ENCODE results near the gene MAL.

The MAL gene

DNA sequence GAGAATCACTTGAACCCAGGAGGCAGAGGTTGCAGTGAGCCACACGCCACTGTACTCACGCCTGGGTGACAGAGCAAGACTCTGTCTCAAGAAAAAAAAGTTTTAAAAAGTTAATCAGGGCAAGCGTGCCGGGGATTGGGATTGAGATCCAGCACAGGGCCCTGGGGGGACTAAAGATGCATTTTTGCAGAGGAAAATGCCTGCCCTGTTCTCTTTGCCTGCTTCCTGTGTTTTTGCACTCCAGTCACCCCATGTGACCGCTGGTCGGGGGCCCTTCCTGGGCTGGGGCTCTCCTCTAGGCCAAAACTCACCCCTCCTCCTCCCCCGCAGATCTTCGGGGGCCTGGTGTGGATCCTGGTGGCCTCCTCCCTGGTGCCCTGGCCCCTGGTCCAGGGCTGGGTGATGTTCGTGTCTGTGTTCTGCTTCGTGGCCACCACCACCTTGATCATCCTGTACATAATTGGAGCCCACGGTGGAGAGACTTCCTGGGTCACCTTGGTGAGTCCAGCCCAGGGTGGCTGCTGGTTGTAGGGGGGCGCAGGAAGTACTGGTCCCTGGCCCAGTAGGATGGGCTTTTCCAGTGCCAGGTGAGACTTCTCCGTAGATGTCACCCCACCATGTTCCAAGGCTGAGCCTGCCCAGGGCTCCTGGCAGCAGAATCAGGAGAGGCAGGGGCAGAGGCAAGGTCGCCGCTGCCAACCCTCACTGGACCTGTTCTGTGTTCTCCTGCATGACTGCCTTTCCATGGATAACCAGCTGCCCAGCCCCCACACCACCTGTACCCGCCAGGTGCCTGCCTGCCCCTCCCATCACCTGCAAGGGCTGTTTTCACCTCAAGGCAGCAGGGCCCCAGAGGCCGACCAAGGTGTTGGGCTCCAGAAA, 22.4 kb downstream of the MAL start:
- DNase-seq, result no peak

DNA sequence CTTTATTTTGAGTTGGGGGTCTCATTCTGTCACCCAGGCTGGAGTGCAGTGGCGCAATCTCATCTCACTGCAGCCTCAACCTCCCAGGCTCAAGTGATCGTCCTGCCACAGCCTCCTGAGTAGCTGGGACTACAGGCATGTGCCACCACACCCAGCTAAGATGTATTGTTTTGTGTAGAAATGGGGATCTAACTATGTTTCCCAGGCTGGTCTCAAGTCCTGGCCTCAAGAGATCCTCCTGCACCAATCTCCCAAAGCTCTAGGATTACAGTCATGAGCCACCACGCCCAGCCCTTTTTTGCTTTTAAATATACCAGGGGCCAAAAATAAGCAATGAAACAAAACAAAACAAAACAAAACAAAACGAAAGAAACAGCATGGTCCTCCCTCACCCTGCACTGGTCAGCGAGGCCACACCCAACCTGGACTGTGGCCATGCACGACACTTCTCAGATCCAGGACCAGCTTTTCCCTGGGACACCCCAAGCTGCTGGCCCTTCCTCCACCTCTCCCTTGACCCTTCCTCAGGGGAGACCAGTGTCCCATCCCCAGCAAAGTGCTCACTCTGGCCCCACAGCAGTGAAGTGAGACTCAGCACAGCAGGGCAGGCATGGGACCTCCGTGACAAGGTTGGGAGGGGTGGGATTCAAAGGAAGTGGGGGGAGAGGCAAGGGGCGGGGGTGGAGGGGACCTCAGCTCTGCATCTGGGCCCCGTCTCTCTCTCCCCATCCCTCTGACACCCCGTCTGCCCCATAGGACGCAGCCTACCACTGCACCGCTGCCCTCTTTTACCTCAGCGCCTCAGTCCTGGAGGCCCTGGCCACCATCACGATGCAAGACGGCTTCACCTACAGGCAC, 23.5 kb downstream of the MAL start:
- no peak for DNase-seq

DNA sequence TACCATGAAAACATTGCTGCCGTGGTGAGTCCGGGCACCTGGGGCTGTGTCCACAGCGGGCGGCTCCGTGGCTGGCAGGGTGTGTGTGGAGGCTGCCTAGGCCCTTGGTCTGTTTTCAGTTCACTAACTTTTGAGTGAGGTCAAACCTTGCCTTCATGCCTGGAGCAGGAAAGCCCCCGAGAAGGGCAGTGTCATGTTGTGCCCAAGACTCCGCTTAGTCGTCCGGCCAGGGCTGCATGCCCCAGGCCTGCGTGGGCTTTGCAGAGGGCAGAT, 24.1 kb downstream of the MAL start:
- no peak for DNase-seq

DNA sequence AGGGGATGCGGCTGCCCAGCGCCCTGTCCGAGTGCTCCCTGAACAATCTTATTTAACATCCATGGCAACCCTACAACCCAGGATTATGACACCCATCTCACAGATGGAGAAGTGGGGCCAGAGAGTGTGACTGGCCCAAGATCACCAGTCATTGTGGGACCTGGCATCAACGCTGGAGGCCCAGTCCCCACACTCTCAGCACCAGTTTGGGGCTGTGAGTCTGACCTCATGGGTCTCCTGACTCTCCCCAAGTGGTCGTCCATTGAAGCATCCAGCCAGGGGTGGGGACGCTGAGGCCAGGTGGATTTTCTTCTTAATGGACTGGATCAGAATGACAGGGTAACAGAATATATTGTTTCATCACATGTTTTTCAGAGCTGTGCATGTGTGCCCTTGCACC, 24.5 kb downstream of the MAL start:
- no peak for DNase-seq

DNA sequence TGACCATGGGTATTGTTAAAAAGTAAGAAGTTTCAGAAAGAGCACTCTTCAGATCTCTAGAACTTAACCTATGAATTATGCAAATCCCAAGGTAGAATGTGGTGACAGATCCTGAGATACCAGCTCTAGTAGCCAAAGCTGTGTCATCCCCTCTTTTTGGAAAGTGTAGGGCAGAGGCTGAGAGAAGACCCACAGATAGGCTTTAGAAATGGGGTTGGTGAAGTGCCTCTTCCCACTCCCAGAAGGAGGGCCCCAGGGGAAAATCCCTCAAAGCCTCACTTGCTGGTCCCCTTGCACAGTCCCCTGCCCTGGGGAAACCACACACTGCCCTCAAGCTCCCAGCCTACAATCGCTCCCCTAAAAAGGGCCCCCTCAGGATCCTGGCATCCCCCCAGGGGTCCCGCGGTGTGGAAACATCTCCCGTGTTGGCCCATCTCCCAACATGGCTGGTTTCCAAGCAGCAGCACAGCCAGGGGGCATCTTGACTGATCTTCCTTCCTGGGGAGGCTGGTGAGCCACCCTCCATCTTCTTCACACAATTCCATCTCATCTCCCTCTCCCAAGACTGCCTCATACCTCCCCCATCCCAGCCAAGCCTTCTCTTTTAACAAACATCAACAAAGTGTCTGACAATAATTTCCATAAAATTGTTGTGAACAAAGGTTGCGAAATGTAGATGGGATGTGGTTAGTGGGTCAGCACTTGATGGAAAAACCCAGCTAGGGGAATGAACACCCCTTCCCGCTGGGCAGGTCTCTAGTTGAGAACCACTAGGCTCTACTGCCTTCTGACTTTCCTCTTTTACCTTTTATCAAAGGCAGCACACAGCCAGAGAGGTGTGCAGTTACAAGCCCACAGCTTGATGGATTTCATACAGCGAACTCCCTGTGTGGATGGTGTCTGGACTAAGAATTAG, 25.1 kb downstream of the MAL start:
- DNase-seq, result no peak

DNA sequence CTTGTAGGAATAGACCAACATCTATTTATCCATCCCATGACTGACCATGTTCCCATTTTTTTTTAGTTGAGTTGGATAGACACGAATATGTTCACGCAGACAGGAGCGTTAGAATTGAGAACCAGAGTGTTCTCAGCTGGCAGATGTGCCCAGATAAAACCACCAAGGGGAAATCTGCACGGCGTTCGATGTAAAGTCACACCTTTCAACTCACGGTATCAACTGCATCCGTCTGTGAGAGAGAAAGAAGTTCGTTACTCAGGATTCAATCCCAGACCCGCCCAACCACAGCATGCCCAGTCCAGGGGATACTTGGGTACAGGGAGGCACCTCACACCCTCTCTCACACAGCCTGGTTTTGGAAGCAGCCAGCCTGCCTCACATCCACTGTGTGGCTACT, 26.1 kb downstream of the MAL start:
- no peak for DNase-seq

DNA sequence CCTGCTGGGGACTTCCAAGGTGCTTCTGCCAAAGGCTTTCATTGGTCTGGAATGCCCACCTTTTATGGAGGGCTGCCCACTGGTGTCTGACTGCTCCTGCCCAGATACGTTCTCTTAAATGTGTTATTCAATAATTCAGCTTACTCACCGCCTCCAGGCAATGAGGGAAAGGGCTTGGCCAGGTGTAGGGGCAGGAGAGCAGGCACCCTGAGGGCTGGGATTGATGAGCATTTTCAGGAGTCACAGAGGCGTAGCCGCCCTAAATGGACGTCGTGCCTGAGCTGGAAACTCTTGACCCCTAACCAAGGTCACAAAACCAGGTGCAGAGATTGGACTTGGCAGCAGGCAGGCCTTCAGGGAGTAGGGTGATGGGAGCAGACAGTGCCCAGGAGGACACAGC, 26.8 kb downstream of the MAL start:
- DNase-seq, result no peak

DNA sequence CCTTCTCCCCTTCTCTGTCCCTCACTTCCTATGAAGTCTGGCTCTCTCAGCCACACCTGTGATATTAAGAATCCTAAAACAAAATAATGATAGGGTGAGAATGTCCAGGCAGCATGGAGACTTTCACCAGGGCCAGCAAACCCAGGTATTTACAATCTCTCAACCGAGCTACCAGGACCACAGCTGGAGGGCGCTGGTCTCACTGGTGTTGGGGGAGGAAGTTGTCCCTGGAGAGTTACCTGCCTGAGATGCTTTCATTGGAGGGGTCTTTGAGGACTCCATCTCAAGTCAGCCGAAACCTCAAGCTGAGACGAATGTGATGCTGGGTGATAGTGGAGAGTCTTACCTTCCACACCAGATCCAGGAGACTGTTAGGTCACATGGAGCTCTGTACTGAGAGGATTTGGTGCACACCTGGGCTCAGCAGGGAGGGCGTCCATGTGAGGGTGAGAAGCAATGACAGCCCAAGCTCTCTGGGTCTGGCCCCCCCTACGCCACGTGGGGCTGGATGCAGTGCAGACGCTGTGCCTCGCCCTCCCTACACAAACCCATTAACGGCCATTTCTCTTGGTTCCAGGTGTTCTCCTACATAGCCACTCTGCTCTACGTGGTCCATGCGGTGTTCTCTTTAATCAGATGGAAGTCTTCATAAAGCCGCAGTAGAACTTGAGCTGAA, 27.4 kb downstream of the MAL start:
- DNase-seq, result no peak

DNA sequence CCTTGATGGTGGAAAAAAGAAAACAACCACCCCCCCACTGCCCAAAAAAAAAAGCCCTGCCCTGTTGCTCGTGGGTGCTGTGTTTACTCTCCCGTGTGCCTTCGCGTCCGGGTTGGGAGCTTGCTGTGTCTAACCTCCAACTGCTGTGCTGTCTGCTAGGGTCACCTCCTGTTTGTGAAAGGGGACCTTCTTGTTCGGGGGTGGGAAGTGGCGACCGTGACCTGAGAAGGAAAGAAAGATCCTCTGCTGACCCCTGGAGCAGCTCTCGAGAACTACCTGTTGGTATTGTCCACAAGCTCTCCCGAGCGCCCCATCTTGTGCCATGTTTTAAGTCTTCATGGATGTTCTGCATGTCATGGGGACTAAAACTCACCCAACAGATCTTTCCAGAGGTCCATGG, 28.0 kb downstream of the MAL start:
- peak in 1 of 51 donors; percentile 21 for DNase-seq

DNA sequence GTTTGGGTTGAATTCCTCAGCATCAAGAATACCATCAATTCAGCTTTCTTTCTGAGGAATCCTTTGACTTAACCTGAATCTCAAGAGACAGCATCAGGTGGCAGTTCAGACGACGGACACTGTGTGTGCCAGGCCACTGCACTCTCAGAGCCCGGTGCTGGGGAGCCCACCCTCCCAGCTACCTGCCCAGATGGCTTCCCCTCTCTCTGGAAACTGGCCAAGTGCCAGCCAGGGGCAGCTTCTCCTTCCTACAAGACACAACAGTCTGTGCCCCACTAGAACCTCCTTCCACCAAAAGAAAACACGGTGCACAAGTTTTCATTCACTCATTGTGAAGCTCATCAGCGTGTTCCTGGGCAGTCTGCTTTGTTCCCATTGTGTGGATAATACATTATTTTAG, 28.5 kb downstream of the MAL start:
- no peak for DNase-seq

DNA sequence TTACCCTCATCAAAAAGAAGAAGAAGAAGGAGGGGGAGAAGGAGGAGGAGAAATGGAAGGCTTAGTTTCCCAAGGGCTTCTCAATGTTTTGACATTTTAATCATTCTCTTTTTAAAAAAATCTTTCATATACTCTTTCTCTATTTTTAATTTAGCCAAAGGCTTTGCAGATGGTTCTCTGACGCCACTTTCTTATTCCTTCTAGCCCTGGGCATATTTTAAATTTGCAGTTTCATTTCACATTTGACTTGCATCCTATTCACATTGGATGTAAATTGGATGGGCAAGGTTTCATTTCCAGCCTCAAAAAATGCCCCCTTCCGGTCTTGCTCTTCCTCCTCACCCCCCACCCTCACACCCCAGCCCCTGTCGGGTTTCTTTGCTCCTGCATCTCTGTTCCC, 29.8 kb downstream of the MAL start:
- no peak for DNase-seq

DNA sequence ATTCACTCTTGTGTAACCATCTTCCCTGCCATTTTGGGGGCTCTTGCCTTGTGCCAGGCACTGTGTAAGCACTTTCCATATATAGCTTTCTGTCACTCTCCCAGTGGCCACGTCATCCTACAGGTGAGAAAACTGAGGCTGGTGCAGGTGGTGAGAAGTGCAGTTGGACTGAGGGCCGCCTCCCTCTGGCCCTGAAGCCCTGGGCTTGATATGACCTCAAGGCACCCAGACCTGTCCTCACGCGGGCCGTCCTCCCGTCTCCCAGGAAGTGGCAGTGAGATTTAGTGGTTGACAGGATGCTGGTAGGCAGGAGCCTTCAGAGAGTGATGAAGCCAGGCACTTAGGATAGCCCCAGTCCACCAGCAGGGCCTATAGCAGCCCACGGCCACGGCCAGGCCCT, 30.5 kb downstream of the MAL start:
- DNase-seq, result no peak

DNA sequence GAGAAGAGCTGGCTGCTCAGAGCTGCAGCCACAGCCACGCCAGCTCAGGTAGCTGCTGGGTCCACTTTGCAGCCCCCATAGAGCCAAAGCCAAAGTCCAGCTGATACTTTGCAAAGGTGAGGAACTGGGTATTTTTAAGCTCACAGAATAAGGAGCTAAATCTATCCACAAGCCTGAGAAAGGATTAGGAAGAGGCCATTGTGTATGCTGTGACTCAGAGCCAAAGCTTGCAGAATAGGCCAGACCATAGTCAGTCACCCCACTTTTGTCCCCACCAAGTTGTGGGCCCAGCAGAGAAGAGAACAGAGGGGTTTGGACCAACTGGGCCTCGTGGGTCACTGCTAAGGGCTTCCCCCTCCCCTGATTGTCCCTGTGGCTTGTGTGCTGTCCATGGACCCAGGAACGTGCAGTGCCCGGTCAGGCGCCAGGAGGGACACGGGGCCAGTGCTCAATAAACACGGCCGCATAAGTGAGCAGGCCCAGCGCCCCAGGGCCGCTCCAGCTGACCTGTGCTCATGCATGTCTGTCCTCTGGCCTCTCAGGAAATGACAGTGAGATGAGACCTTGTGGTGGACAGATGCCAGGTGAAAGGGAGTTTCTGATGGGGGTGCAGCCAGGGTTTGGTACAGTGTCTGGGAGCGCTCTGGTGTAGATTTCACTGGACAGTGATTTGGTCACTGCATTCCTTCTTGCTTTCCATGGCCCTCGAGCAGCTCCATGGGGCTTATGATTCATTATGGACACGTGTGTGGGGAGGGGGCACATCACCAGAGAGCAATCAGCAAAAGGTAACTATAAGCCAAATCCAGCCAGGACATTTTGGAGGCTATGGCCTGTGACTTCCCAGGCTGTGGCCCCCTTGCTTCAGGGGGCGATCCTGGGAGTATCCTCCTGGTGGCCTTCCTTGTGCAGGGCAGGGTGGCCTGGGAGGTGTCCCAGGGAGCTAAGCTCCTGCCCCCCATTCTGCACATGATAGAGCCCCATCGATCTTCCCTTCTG, 31.3 kb downstream of the MAL start:
- peak in 27 of 51 donors; percentile 19 to 77 (median 47) for DNase-seq

DNA sequence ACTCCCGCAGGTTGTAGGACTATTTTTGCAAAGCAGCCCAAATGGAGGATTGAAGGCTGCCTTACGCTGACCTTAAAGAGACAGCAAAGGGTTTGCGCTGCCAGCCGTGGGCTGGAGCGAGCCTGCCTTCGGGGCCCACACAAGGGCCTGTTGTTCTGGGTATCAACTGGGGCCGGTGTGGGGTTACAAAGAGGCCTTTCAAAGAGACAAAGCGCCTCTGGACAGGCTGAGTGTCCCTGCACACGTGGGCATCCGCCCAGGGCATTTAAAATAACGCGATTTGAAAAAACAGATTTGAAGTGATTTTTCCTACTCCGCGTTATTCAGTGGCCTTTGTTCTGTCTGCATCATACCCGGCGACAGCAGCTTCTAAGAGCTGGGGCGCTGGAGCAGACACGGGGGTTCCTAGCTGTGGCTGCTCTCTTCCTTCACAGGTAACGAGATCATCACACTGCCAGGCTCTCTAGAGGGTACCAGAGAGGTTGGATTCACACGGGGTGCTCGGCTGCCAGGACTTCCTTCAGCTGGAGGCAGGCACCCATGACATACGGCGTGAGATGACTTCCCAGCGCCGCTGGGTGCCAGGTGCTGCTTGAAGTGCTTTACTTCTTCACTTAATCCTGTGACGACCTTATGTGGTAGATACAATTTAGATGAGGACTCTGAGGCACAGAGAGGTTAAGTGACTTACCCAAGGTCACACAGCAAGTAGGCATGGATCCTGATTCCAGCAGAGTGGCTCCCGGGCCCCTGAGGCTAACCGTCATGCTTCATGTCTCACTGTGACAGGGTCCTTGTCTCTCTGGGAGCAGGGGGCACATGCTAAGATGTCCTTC, 32.2 kb downstream of the MAL start:
- peak in 41 of 51 donors; percentile 10 to 94 (median 78) for DNase-seq

DNA sequence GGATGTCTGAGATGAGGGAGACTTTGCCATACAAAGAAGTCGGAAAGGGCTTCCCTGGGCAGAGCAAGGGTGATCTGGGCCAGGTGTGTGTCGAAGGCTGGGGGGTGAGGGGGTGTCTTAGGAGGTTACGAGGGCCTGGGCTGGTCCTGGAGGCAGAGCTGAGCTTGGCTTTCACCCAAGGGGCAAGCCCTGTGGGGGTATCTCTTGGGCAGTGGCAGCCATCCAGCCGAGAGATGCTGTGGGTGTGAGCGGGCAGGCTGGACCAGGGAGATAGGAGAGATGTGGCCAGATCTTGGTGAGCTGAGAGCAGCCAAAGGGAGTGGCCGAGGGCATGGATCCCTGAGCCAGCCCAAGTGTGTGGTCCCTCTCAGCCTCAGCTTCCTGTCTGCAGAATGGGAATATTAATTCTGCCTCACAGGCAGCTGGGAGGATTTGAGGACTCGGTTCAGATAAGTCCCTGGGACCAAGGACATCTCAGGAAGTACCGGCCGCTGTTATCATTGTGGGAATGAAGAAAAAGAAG, 33.0 kb downstream of the MAL start:
- DNase-seq, result peak in 2 of 51 donors; percentile 26 to 65

DNA sequence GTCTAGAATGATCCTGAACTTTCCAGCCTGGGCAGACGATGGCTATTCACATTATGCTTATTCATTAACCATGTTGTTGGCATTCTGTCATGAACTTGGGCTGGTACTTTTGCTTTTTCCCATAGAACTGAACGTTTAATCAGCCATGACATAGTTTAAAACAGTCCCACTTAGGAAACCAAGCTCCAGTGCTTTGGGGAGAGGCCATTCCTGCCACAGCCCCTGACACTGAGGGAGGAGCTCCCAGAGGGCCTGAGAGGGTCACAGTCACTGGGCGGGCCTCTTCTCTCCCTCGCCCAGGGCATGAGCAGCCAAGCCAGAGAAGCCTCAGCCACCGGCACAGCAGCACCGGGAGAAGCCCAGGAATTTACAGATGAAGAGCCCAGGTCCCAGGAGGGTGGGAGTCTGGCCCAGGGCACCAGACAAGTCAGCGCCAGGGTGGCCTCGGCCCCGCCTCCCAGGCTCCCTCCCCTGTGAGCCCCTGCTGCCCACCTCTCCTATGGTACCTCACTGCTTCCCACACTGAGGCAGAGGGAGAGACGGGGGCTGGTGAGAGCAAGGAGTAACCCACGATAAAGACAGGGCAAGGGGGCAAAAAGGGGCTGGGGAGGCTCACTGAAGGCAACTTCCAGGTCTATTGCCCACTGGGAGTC, 33.6 kb downstream of the MAL start:
- peak in 1 of 51 donors; percentile 39 for DNase-seq

DNA sequence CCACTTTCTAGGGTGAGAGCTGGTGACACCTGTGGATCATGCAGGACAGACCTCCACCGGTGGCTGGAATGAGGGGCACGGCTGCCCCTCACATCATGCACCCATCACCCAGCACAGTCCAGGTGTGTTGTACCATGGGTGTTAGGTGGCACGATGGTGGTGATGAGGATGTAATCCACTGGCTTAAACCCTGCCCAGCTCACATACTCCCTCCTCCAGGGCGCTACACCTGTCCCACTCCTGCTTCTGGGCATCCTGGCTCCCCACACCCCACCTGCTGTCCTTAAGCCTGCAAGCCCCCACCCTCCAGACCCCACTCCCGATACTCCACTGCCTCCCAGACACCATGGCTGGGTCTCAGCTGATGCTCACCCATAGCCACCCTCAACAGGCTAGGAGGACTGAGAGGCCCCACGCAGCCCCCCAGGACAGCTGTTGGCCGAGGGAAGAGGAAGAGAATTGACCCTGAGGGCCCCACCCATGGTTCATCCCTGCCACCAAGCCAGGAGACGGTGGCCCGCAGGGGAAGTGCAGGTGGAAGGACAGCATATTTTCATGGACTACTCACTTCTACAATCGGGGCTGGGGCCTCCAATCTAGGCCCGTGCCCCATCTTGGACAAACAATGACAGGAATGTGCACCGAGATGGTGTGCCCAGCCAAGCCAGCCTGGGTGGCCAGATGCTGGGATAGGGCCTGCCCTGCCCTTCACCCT, 34.3 kb downstream of the MAL start:
- no peak for DNase-seq
